Chondrocyte (in vitro differentiated cells): ENCODE results near the gene MAP2K5. TPM values are rescaled to one million over a fixed set of nuclear protein-coding genes. Genes with fewer than 3 reads are reported as not detected.

Experiments
- DNase-seq: peaks from one replicate; pipeline ENCODE4 v3.0.0; 2021; ENCODE audit warnings: mixed read lengths, low spot score
- H3K27ac Mint-ChIP-seq: one replicate; pipeline ENCODE4 v1.8.0; 2021; ENCODE audit warnings: mild to moderate bottlenecking, moderate library complexity, mixed read lengths; ENCODE audit not compliant: unreplicated experiment
- H3K27me3 Mint-ChIP-seq: 2 replicates; pipeline ENCODE4 v1.8.0; 2021; ENCODE audit warnings: low read depth, mixed read lengths
- H3K36me3 Mint-ChIP-seq: 2 replicates; pipeline ENCODE4 v1.8.0; 2021; ENCODE audit warnings: low read depth, mixed read lengths
- H3K4me1 Mint-ChIP-seq: 2 replicates; pipeline ENCODE4 v1.8.0; 2021; ENCODE audit warnings: low read depth, mild to moderate bottlenecking, mixed read lengths
- H3K4me3 Mint-ChIP-seq: one replicate; pipeline ENCODE4 v1.8.0; 2021; ENCODE audit warnings: mild to moderate bottlenecking, moderate library complexity, mixed read lengths; ENCODE audit not compliant: unreplicated experiment
- H3K9me3 Mint-ChIP-seq: 2 replicates; pipeline ENCODE4 v1.8.0; 2021; ENCODE audit warnings: low read depth, mixed read lengths
- CTCF ChIP-seq: fragments of 200-600 bp; sonication (generic); IDR thresholded peaks from 2 replicates; pipeline ENCODE4 v1.5.0; 2021; ENCODE audit warnings: antibody characterized with exemption, mild to moderate bottlenecking, moderate library complexity
- total RNA-seq: library from RNA; stranded (reverse); gene quantifications from 3 replicates; pipeline ENCODE4 v1.2.1, GENCODE V29; 2021

Gene MAP2K5
- total RNA-seq, 1 donor from 2014 or later, result 14.0 TPM

- H3K27me3 Mint-ChIP-seq, result no peaks in the 10 kb centered on the region
- H3K27ac Mint-ChIP-seq, result no peak overlapping the region
These were observed 17.1 kb downstream of the MAP2K5 start for GRCh38 chr15:67559576-67559975.

GRCh38 chr15:67560320-67560719, 17.8 kb downstream of the MAP2K5 start:
- Mint-ChIP-seq H3K4me1 (peaks cover 2% of the 10 kb centered on the region), H3K4me3 (no peak overlapping the region), H3K36me3 (peaks cover 14% of the 10 kb centered on the region), H3K27me3 (no peaks in the 10 kb centered on the region), H3K27ac (no peak overlapping the region), H3K9me3 (peaks cover 6% of the 10 kb centered on the region)
- TF ChIP-seq CTCF, result no peak
- no peak for DNase-seq

More at GRCh38 chr15:67559576-67559975, 17.1 kb downstream of the MAP2K5 start:
- no peak overlapping the region for H3K4me3 Mint-ChIP-seq
- TF ChIP-seq CTCF, result no peak
- no peak for DNase-seq
- peaks cover 2% of the 10 kb centered on the region for H3K4me1 Mint-ChIP-seq
- H3K9me3 Mint-ChIP-seq, result peaks cover 6% of the 10 kb centered on the region
- peaks cover 14% of the 10 kb centered on the region for H3K36me3 Mint-ChIP-seq

GRCh38 chr15:67563092-67563491, 20.6 kb downstream of the MAP2K5 start:
- Mint-ChIP-seq H3K27me3 (no peaks in the 10 kb centered on the region), H3K4me1 (peaks cover 2% of the 10 kb centered on the region), H3K36me3 (peaks cover 12% of the 10 kb centered on the region), H3K27ac (no peak overlapping the region), H3K9me3 (peaks cover 6% of the 10 kb centered on the region), H3K4me3 (no peak overlapping the region)
- no peak for DNase-seq
- TF ChIP-seq CTCF, result no peak

- H3K9me3 Mint-ChIP-seq, result no peaks in the 10 kb centered on the region
- no peak for DNase-seq
- H3K27me3 Mint-ChIP-seq, result no peaks in the 10 kb centered on the region
- no peak overlapping the region for H3K4me3 Mint-ChIP-seq
- TF ChIP-seq CTCF, result no peak
- H3K27ac Mint-ChIP-seq, result no peak overlapping the region
- peaks cover 2% of the 10 kb centered on the region for H3K4me1 Mint-ChIP-seq
- H3K36me3 Mint-ChIP-seq, result peaks cover 4% of the 10 kb centered on the region
These were observed 21.8 kb downstream of the MAP2K5 start for GRCh38 chr15:67564021-67564967.

- no peak for DNase-seq
- no peak for TF ChIP-seq CTCF
- H3K4me3 Mint-ChIP-seq, result no peak overlapping the region
- H3K27me3 Mint-ChIP-seq, result no peaks in the 10 kb centered on the region
- H3K4me1 Mint-ChIP-seq, result peaks cover 2% of the 10 kb centered on the region
- no peaks in the 10 kb centered on the region for H3K9me3 Mint-ChIP-seq
- no peak overlapping the region for H3K27ac Mint-ChIP-seq
- peaks cover 4% of the 10 kb centered on the region for H3K36me3 Mint-ChIP-seq
These were observed 22.5 kb downstream of the MAP2K5 start for GRCh38 chr15:67564968-67565345.
